Body of pancreas (tissue), 4 donors: ENCODE measurements around the gene LRRC1. TPM values are rescaled to one million over a fixed set of nuclear protein-coding genes. Genes with fewer than 3 reads are reported as not detected.

Source experiments
- ATAC-seq: fragments of 150-250 bp; one replicate; pipeline ENCODE4 v1.9.1; 2016
- DNase-seq, 4 donors: peaks; one replicate each; pipeline ENCODE4 v3.0.0-alpha.2; 2019
- H3K27ac ChIP-seq, 4 donors: fragments of 200-600 bp; sonication (generic); 1 replicate in 3 of 4; 2 replicates in 1 of 4; pipeline versions ENCODE4 v1.5.1 to v1.6.1; 2016 to 2019; ENCODE audit warnings: mild to moderate bottlenecking in 1 of 4, mixed read lengths in 1 of 4, moderate library complexity in 1 of 4
- H3K27me3 ChIP-seq, 2 donors: fragments of 200-600 bp; sonication (generic); one replicate each; pipeline ENCODE4 v1.6.0; 2016; ENCODE audit warnings: mild to moderate bottlenecking in 1 of 2
- H3K36me3 ChIP-seq, 2 donors: fragments of 200-600 bp; sonication (generic); replicated peaks in 1 of 2; 2 replicates each; pipeline ENCODE4 v1.5.1; 2016; ENCODE audit warnings: low read depth in 2 of 2; ENCODE audit not compliant: insufficient read depth in 1 of 2
- H3K4me1 ChIP-seq: fragments of 200-600 bp; sonication (generic); one replicate; pipeline ENCODE4 v1.6.0; 2016
- H3K4me3 ChIP-seq, 2 donors: fragments of 200-600 bp; sonication (generic); 1 replicate in 1 of 2; 2 replicates in 1 of 2; pipeline ENCODE4 v1.5.1; 2016 to 2019
- H3K9me3 ChIP-seq, 3 donors: fragments of 200-600 bp; sonication (generic); 1 replicate in 2 of 3; 2 replicates in 1 of 3; pipeline ENCODE4 v1.5.1; 2016
- CTCF ChIP-seq, 7 experiments: fragments of 450-650 bp in 4 of 7; fragments of 200-600 bp in 3 of 7; sonication (generic) in 3 of 7; IDR thresholded peaks; one replicate each; pipeline ENCODE4 v1.5.1; 2016 to 2019; ENCODE audit warnings: antibody characterized with exemption in 7 of 7
- POLR2A ChIP-seq, 3 donors: fragments of 450-650 bp; IDR thresholded peaks; one replicate each; pipeline ENCODE4 v1.6.1; 2016; ENCODE audit warnings: antibody characterized with exemption in 3 of 3, mild to moderate bottlenecking in 2 of 3
- WGBS, 2 donors: methylation state at CpG; one replicate each; pipeline ENCODE4 v1.1.5; 2017; 5-methylcytosine and 5-hydroxymethylcytosine counted together
- intact Hi-C: fragments of 100-400 bp; cut with DNase I; formaldehyde crosslinking; loops from one replicate; pipeline ENCODE4 v1.15.1; 2023
- total RNA-seq, 2 donors: library from RNA; depleted of rRNA; stranded (reverse); fragments of >200 nt; gene quantifications; one replicate each; pipeline ENCODE4 v1.1.0, GENCODE V29; 2016

LRRC1 gene
- total RNA-seq, 2 donors from 2014 or later = 13.2 to 17.1 TPM

- intact Hi-C loops = no loop called here
- no peak for ATAC-seq
- no peak for TF ChIP-seq POLR2A (IDR thresholded peaks at IDR 0.05)
- no peak for TF ChIP-seq CTCF (IDR thresholded peaks at IDR 0.05)
- WGBS, 2 donors = 42 to 94% methylated on average over 1 of the region's 1 CpG
- Histone ChIP-seq H3K9me3 (no peaks in the 10 kb centered on the region), H3K4me1 (peaks cover 10% of the 10 kb centered on the region), H3K27me3 (no peaks in the 10 kb centered on the region), H3K27ac (no peak overlapping the region), H3K4me3 (no peak overlapping the region), H3K36me3 (no peaks in the 10 kb centered on the region)
- no peak for DNase-seq
These were observed 135.5 kb downstream of the LRRC1 start for GRCh38 chr6:53930330-53930729.

GRCh38 chr6:53931086-53931485 lies 136.3 kb downstream of the LRRC1 start:
- WGBS, 2 donors = 66 to 87% methylated on average over 3 of the region's 3 CpGs
- DNase-seq = no peak
- no peak for ATAC-seq

GRCh38 chr6:53932516-53932915 lies 137.7 kb downstream of the LRRC1 start:
- intact Hi-C loops = no loop called here
- Histone ChIP-seq H3K27ac (no peak overlapping the region), H3K4me1 (no peaks in the 10 kb centered on the region), H3K9me3 (no peaks in the 10 kb centered on the region), H3K27me3 (no peaks in the 10 kb centered on the region), H3K4me3 (no peak overlapping the region), H3K36me3 (no peaks in the 10 kb centered on the region)
- TF ChIP-seq POLR2A (IDR thresholded peaks at IDR 0.05) = no peak
- no peak for TF ChIP-seq CTCF (IDR thresholded peaks at IDR 0.05)
- no peak for ATAC-seq
- WGBS, 2 donors = 75 to 91% methylated on average over 2 of the region's 2 CpGs
- no peak for DNase-seq

More at GRCh38 chr6:53931086-53931485, 136.3 kb downstream of the LRRC1 start:
- Histone ChIP-seq H3K4me3 (no peak overlapping the region), H3K36me3 (no peaks in the 10 kb centered on the region), H3K27ac (no peak overlapping the region), H3K27me3 (no peaks in the 10 kb centered on the region), H3K4me1 (peaks cover 10% of the 10 kb centered on the region), H3K9me3 (no peaks in the 10 kb centered on the region)
- TF ChIP-seq POLR2A (IDR thresholded peaks at IDR 0.05) (no peak), CTCF (IDR thresholded peaks at IDR 0.05) (no peak)
- intact Hi-C loops = no loop called here

- WGBS, 2 donors = 71 to 79% methylated on average over 6 of the region's 6 CpGs
- no peak for DNase-seq
- TF ChIP-seq CTCF (IDR thresholded peaks at IDR 0.05) (no peak), POLR2A (IDR thresholded peaks at IDR 0.05) (no peak)
- intact Hi-C loops = no loop called here
- H3K27me3 ChIP-seq = no peaks in the 10 kb centered on the region
- no peaks in the 10 kb centered on the region for H3K4me1 ChIP-seq
- H3K36me3 ChIP-seq = no peaks in the 10 kb centered on the region
- H3K4me3 ChIP-seq = no peak overlapping the region
- H3K9me3 ChIP-seq = no peaks in the 10 kb centered on the region
- no peak overlapping the region for H3K27ac ChIP-seq
- ATAC-seq = no peak
These were observed 139.2 kb downstream of the LRRC1 start for GRCh38 chr6:53934023-53934422.

GRCh38 chr6:53937461-53937860 lies 142.7 kb downstream of the LRRC1 start:
- Histone ChIP-seq H3K9me3 (no peaks in the 10 kb centered on the region), H3K27me3 (no peaks in the 10 kb centered on the region), H3K36me3 (no peaks in the 10 kb centered on the region), H3K4me1 (no peaks in the 10 kb centered on the region), H3K4me3 (no peak overlapping the region), H3K27ac (no peak overlapping the region)
- DNase-seq = no peak
- WGBS, 2 donors = 41% methylated on average over 4 of the region's 4 CpGs
- intact Hi-C loops = no loop called here
- ATAC-seq = no peak
- TF ChIP-seq CTCF (IDR thresholded peaks at IDR 0.05) (no peak), POLR2A (IDR thresholded peaks at IDR 0.05) (no peak)
